Motor neuron (in vitro differentiated cells): ENCODE results near the gene CC2D1A. TPM values are rescaled to one million over a fixed set of nuclear protein-coding genes. Genes with fewer than 3 reads are reported as not detected.

Experiments
- ATAC-seq, 8 experiments: fragments of 200-7000 bp; cut with Tn5 transposase; replicated peaks in 6 of 8; 2 replicates each; pipeline ENCODE4 v1.8.0; 2021; ENCODE audit warnings: mild to moderate bottlenecking in 8 of 8, moderate library complexity in 8 of 8
- H3K27ac ChIP-seq, 2 donors: fragments of 250-450 bp; sonication (Bioruptor Pico); 2 replicates each; pipeline ENCODE4 v1.9.0; 2021; ENCODE audit warnings: antibody characterized with exemption in 2 of 2, mild to moderate bottlenecking in 2 of 2, moderate library complexity in 1 of 2
- H3K4me1 ChIP-seq, 2 donors: fragments of 250-450 bp; sonication (Bioruptor Pico); replicated peaks in 1 of 2; 2 replicates each; pipeline ENCODE4 v1.6.1; 2021; ENCODE audit warnings: antibody characterized with exemption in 2 of 2, mild to moderate bottlenecking in 2 of 2, moderate library complexity in 1 of 2
- H3K4me3 ChIP-seq, 5 donors: fragments of 250-450 bp; sonication (Bioruptor Pico); 2 replicates each; pipeline ENCODE4 v1.9.0; 2021; ENCODE audit warnings: antibody characterized with exemption in 5 of 5, mild to moderate bottlenecking in 5 of 5, moderate library complexity in 4 of 5
- WGBS, 10 experiments: fragments of 450-650 bp; shearing (Covaris generic); methylation state at CpG; one replicate each; pipeline ENCODE4 v1.0.0; 2022; 5-methylcytosine and 5-hydroxymethylcytosine counted together
- in situ Hi-C, 9 experiments: fragments of 400-800 bp; cut with MboI; loops; one replicate each; pipeline ENCODE4 v1.15.0; 2021; ENCODE audit warnings: low sequenced_read_pairs in 9 of 9, low pct_unique_long_range_greater_than_20kb in 2 of 9; ENCODE audit not compliant: unreplicated experiment in 9 of 9
- total RNA-seq, 8 experiments: library from RNA; unstranded; fragments of 300-600 nt; gene quantifications; 2 replicates each; pipeline versions ENCODE4 v1.2.3 to v1.2.4, GENCODE V29; 2022

CC2D1A gene
- total RNA-seq: 10 to 100 TPM in 4 of 8 experiments, 1 to 10 TPM in 4; 7.6 to 32.5 (median 10.1) TPM

DNA sequence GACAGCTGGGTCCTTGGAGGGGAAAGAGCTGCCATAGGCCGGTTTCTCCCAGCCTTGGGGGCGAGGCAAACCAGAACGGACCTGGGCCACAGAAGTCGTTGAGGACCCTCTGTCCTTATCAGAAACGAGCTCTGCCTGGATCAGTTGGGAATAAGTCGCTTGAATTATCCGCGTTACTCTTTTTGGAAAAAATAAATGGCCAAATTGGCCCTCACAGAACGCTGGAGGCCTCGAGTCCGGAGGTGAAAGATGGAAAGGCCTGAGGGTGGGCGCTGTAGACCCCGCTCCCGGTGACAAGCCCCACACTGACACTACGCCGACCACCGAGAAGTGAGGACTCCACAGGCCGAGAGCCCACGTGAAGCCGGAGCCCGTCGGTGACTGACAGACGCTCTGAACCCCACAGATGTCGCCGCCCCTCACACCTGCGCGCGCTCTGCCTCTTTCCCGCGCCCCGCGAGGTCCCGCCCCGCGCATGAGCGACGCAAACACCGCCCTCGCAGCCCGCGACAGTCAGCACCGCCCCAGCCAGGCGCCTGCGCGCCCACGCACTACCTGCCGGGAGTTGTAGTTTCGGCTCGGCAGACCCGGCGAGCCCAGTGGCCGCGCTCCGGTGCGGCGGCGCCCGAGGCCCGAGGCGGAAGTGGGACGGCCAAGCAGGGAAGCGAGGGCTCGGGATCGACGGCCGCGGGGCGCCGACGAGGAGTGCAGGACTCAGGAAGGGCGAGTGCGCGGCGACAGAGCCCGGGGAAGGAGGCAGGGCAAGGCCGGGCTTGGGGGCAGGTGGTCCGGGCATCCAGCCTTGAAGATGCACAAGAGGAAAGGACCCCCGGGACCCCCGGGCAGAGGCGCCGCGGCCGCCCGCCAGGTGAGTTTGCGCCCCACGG lies at the start of gene CC2D1A, which contains the start of gene BRME1:
Gene CC2D1A (plus strand): TSS at position 568 of the 887 bp plus-strand sequence. CDS start 241 bp downstream, at position 809.
Gene BRME1 (minus strand): TSS at position 484 of the 887 bp plus-strand sequence. CDS start 1,225 bp downstream, outside the sequence.
- ATAC-seq: peak; percentile 99 to 100 (median 100)

DNA sequence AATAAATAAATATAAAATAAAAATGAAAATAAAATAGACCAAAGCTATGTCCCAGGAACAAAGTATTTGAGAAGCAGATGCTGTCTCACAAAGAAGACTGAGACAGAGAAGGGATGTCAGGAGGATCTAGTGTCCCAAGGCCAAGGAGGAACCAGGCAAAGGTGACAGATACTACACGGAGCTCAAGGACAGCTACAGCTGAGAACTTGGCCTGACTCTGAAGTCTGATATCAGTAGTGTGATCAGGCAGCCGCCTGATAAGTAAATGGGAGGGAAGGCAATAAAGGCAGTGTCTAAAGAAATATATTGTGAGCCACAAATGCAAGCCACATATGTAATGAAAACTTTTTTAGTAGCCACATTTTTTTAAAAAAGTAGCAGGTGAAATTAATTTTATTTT lies 49.5 kb upstream of the CC2D1A start:
- H3K4me1 ChIP-seq: peaks cover 0 to 2% of the 10 kb centered on the region in 2 donors
- H3K27ac ChIP-seq: no peak overlapping the region
- 36 to 100% (median 75%) methylated on average over 1 to 2 of the region's 2 CpGs; no CpG with 5 or more reads in 3 of the 10 experiments for WGBS, 10 experiments
- no peak for ATAC-seq
- H3K4me3 ChIP-seq: no peak overlapping the region
- in situ Hi-C loops: loop anchor here in 7 of 9 experiments (25.0 kb wide), 2 partner anchors 244 to 269 kb away; no protein-coding TSS in a partner anchor

More for the DNA sequence above, at the start of gene CC2D1A, which contains the start of gene BRME1:
- Histone ChIP-seq H3K4me1 (peaks cover 0 to 5% of the 10 kb centered on the region in 2 donors), H3K4me3 (peak within 1 kb of the TSS; percentile 63 to 97 (median 73)), H3K27ac (no peak within 1 kb of the TSS)
- WGBS, 10 experiments: 0 to 42% (median 18%) methylated on average over 3 to 29 of the region's 86 CpGs; no CpG with 5 or more reads in 3 of the 10 experiments
- in situ Hi-C loops: no loop called here

DNA sequence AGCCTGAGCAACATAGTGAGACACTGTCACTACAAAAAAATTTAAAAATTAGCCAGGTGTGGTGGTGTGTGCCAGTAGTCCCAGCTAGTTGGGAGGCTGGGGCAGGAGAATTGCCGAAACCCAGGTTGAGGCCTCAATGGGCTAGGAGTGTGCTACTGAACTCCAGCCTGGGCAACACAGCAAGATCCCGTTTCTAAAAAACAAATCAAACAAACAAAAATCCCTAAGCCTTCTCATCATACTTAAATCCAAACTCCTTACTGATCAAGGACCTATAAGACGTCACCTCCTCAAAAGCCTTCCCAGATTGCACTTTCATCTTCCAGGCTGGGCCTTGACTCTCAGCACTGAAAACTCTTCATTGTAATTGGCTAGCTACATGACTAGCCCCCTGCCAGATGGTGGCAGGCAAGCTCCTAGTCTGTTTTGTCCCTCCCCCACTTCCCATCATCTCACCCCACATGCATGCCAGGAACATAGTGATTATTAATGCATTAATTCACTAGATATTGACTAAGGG lies 46.6 kb upstream of the CC2D1A start:
- Histone ChIP-seq H3K27ac (no peak overlapping the region), H3K4me3 (no peak overlapping the region), H3K4me1 (peaks cover 10 to 14% of the 10 kb centered on the region in 2 donors)
- in situ Hi-C loops: loop anchor here in 7 of 9 experiments (25.0 kb wide), 2 partner anchors 247 to 272 kb away; no protein-coding TSS in a partner anchor
- 78 to 100% (median 100%) methylated on average over 1 to 3 of the region's 3 CpGs; no CpG with 5 or more reads in 2 of the 10 experiments for WGBS, 10 experiments
- no peak for ATAC-seq

DNA sequence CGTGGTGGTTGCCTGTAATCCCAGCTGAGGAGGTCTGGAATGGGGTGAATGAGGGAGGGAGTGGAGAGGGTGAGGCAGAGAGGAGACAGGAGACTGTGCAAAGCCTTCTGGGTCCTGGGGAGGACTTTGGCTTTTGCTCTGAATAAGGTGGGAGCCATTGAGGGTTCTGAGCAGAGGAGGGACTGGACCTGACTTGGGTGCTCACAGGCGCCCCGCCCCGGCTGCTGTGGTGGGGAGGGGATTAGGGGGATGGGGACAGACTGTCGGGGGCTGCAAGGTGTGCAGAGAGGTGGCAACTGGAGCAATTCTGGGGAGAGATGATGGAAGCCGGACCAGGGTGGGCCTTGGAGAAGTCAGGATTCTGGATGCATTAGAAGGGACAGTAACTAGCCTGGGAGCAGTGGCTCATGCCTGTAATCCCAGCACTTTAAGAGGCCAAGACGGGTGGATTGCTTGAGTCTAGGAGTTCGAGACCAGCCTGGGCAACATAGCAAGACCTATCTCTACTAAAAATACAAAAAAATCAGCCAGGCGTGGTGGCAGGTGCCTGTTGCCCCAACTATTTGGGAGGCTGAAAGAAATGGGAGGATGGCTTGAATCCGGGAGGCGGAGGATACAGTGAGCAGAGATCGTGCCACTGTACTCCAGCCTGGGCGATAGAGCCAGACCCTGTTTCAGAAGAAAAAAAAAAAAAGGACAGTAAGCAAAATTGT lies 45.2 kb upstream of the CC2D1A start:
- 39 to 100% (median 87%) methylated on average over 1 to 7 of the region's 13 CpGs; no CpG with 5 or more reads in 2 of the 10 experiments for WGBS, 10 experiments
- H3K27ac ChIP-seq: no peak overlapping the region
- H3K4me1 ChIP-seq: peaks cover 14 to 18% of the 10 kb centered on the region in 2 donors
- in situ Hi-C loops: loop anchor here in 8 of 9 experiments (10.0 to 25.0 kb wide), 4 partner anchors 76 to 274 kb away; no protein-coding TSS in a partner anchor
- ATAC-seq: no peak
- H3K4me3 ChIP-seq: no peak overlapping the region

DNA sequence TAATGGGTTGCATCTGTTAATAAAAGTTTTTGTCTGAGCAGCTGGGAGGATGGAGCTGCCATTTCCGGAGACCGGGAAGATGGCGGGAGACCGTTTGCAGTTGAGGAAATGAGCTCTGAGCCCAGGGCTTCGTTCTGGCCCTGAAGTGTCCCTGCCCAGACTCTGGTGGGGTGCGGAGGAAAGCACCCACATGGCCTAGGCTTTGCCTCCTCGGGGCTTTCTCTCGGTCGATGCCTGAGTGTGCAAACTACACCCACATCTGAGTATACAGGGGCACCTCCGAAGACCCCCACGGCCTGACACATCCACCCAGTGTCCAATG lies 44.6 kb upstream of the CC2D1A start:
- Histone ChIP-seq H3K4me1 (peaks cover 18 to 21% of the 10 kb centered on the region in 2 donors), H3K4me3 (no peak overlapping the region), H3K27ac (no peak overlapping the region)
- no peak for ATAC-seq
- 20 to 93% (median 80%) methylated on average over 1 to 9 of the region's 11 CpGs; no CpG with 5 or more reads in 5 of the 10 experiments for WGBS, 10 experiments
- in situ Hi-C loops: loop anchor here in 8 of 9 experiments (10.0 to 25.0 kb wide), 4 partner anchors 77 to 274 kb away; no protein-coding TSS in a partner anchor

DNA sequence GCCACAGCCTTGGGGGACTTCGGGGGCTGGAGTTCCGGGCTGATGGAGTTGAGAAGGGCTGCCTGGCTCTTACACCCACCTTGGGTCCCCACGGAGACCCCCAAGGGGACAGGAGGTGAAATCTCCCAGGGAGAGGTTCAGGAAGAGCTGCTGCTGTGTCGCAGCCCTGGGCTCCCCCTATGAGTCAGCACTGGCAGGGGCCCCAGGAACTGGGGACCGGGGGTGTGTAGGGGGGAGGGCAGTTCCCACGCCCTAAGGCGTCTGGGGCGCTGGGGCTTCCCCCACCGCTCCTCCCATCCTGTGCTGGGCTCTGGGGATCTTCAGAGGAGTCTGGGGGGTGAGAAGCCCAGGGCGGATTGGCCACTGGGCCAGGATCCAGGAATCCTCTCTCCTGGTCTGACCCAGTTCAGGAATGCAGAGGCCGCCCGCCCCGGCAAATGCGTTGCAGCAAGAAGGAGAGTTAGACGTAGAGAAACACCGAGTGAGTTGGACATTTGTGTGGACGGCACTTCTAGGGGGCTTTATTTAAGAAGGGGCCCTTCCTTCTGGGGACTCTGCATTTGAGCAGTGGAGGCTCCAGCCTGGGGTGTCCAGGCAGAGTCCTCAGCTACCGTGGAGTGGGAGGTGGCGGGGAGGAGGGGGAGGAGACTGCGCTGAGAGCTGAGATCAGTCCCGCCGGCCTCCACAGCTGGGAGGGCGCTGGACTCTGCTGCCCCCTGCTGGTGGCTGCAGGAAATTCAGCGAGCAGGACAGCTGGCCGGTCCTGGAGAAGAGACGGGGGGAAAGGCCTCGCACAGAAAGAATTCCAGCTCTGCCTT lies 44.1 kb upstream of the CC2D1A start:
- H3K4me3 ChIP-seq: peak overlapping the region in 4 of 5 donors; percentile 5 to 14 (median 8)
- ATAC-seq: peak; percentile 71 to 86 (median 76)
- WGBS, 10 experiments: 0% methylated on average over 1 to 7 of the region's 27 CpGs; no CpG with 5 or more reads in 8 of the 10 experiments
- no peak overlapping the region for H3K27ac ChIP-seq
- H3K4me1 ChIP-seq: peaks cover 23 to 25% of the 10 kb centered on the region in 2 donors
- in situ Hi-C loops: loop anchor here in 8 of 9 experiments (10.0 to 25.0 kb wide), 4 partner anchors 77 to 275 kb away; no protein-coding TSS in a partner anchor

DNA sequence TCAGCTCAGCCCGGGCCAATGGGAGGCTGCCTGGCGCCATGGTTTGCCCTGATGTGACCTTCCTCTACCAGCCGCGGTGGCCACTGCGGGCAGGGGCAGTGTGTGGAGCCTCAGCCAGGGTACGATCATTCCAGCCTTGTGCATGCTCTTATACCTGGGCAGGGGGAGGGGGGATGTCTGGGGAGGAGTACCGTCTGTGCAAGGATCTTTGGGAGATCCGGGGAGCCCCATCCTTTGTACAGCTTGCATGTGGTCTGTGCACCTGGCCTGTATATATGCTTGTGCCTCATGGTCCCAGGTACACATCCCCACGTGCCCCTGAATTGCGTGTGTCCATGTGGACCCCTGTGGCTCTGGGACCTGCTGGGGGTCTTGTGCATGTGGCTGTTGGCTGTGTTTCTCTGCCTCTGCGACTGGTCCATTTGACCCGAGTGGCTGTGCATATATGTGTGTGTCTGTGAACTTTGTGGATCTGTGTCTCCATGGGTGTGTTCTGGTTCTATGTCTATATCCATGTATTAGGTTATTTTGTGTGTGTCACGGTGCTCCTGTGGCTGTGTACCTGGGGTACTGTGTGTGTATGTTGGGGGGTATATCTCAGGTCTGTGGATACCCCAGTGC lies 41.8 kb upstream of the CC2D1A start:
- 20 to 80% (median 60%) methylated on average over 1 of the region's 13 CpGs; no CpG with 5 or more reads in 7 of the 10 experiments for WGBS, 10 experiments
- H3K4me3 ChIP-seq: peak overlapping the region in 3 of 5 donors; percentile 52 to 92 (median 67)
- in situ Hi-C loops: loop anchor here in 8 of 9 experiments (10.0 to 25.0 kb wide), 4 partner anchors 79 to 277 kb away; no protein-coding TSS in a partner anchor
- peaks cover 23 to 25% of the 10 kb centered on the region in 2 donors for H3K4me1 ChIP-seq
- no peak for ATAC-seq
- no peak overlapping the region for H3K27ac ChIP-seq

DNA sequence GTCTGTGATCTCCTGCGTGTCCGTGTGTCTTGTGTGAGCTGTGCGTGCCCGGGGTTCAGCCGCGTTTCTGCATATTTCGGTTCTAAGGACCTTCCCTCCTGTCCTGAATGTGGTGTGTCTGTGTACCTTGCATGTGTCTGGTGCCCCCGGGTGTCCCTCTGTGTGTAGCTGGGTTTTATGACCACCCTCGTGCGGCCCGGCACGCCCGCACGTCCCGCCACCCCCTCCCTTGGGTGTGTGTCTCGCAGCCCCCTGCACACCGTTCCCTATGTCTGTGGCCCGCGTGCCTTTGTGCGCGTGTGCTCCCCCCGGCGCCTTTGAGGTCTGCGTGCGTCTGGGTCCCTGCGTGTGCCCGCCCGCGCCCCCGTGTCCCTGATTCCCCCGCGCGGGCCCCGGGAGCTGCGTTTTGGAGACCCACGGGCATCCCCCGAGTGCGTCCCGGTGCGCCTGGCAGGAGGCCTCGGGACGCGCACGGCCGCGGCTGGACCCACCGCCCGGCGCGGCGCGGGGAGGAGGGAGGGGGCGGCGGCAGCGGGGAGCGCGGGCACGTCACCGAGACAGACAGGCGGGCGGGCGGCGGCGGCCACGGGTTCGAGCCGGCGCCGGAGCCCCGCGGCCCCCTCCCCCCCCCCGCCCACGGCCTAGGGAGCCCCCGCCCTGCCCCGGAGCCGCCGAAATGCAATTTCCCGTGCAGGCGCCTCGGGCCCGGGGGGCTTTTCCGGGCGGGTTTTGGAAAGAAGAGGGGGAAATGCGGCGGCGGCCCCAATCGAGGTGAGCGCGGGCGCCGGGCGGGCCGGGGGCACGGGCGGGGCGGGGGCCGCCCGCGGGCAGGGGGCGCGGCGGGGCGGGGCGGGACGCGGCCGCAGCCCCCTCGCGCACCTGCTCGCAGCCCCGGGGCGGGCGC lies 41.1 kb upstream of the CC2D1A start:
- peak in 5 of 8 experiments; percentile 21 to 49 (median 38) for ATAC-seq
- in situ Hi-C loops: loop anchor here in 8 of 9 experiments (10.0 to 25.0 kb wide), 4 partner anchors 80 to 278 kb away; no protein-coding TSS in a partner anchor
- WGBS, 10 experiments: 21% methylated on average over 3 of the region's 113 CpGs; no CpG with 5 or more reads in 9 of the 10 experiments
- H3K4me1 ChIP-seq: peaks cover 23 to 25% of the 10 kb centered on the region in 2 donors
- peak overlapping the region; percentile 52 to 92 (median 67) for H3K4me3 ChIP-seq
- peak overlapping the region; percentile 54 to 69 for H3K27ac ChIP-seq

DNA sequence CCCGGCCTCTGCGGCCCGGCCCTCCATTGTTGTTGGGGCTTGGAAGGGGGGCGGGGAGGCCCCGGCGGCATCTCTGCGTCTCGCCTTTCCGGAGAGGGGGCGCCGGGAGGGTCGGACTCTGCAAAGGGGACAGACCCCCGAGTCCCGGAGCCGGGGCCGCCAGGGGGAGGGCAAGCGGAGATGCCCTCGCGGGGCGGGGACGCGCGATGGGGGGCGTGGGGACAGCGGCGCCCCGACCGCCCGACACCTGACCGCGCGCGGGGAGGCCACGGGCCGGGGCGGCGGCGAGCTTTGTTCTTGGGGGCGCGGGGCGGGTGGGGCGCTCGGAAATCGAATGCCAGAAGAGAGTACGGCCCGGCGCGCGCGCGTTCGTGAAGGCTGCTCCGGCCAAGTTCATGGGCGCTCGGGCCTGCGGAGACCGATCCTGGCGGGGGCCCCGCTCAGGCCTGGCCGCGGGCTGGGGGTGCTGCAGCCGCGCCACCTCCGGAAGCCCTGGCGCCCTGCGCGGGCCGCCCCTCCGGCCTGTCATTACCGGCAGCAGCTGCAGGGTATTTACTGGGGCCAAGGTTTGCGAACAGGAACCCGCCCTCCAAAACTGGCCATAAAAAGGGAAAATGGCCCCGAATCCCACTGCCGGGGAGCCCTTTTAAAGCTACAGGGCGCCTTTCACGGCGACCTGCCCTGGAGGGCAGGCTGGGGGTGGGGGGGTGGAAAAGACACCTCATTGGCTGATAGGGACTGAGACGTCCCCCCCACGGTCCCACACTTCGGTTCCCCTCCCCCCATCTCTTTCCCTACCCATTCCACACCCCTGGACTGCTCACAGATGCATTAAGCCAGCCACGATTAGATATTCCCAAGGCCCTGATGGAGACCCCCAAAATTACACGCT lies 40.2 kb upstream of the CC2D1A start:
- in situ Hi-C loops: loop anchor here in 8 of 9 experiments (10.0 to 25.0 kb wide), 4 partner anchors 81 to 279 kb away; no protein-coding TSS in a partner anchor
- ATAC-seq: peak in 6 of 8 experiments; percentile 5 to 28 (median 20)
- H3K27ac ChIP-seq: peak overlapping the region; percentile 54 to 69
- peak overlapping the region; percentile 52 to 92 (median 67) for H3K4me3 ChIP-seq
- WGBS, 10 experiments: 43% methylated on average over 2 of the region's 82 CpGs; no CpG with 5 or more reads in 9 of the 10 experiments
- H3K4me1 ChIP-seq: peaks cover 23 to 25% of the 10 kb centered on the region in 2 donors
